Skin epidermis (tissue), 12 donors: Measurements from ENCODE around the gene NUDC.

Source experiments
- H3K27ac ChIP-seq, 21 experiments: fragments of 200-600 bp; sonication (generic) in 11 of 21; one replicate each; pipeline ENCODE4 v1.5.0; 2020; ENCODE audit warnings: mild to moderate bottlenecking in 3 of 21, inconsistent platforms in 2 of 21, moderate library complexity in 2 of 21
- H3K4me3 ChIP-seq, 7 experiments: fragments of 200-600 bp; sonication (generic) in 2 of 7; one replicate each; pipeline ENCODE4 v1.5.0; 2020; ENCODE audit warnings: inconsistent platforms in 2 of 7, mild to moderate bottlenecking in 2 of 7, moderate library complexity in 1 of 7

Gene NUDC

GRCh38 chr1:26949266-26949925 is 27.9 kb downstream of the NUDC start:
- H3K27ac ChIP-seq, result no peak overlapping the region

GRCh38 chr1:26949926-26950319 is 28.4 kb downstream of the NUDC start:
- Histone ChIP-seq H3K27ac (no peak overlapping the region), H3K4me3 (no peak overlapping the region)

More at GRCh38 chr1:26949266-26949925, 27.9 kb downstream of the NUDC start:
- no peak overlapping the region for H3K4me3 ChIP-seq

- H3K4me3 ChIP-seq, result no peak overlapping the region
- H3K27ac ChIP-seq, result no peak overlapping the region
Observed at GRCh38 chr1:26950602-26951001, 29.1 kb downstream of the NUDC start.

- H3K4me3 ChIP-seq, result no peak overlapping the region
- no peak overlapping the region for H3K27ac ChIP-seq
Observed at GRCh38 chr1:26951216-26951615, 29.7 kb downstream of the NUDC start.

- no peak overlapping the region for H3K27ac ChIP-seq
- no peak overlapping the region for H3K4me3 ChIP-seq
Observed at GRCh38 chr1:26951821-26952497, 30.4 kb downstream of the NUDC start.

- Histone ChIP-seq H3K4me3 (no peak overlapping the region), H3K27ac (no peak overlapping the region)
Observed at GRCh38 chr1:26953374-26953773, 31.8 kb downstream of the NUDC start.

- no peak overlapping the region for H3K4me3 ChIP-seq
- H3K27ac ChIP-seq, result no peak overlapping the region
Observed at GRCh38 chr1:26956321-26956720, 34.8 kb downstream of the NUDC start.

- no peak overlapping the region for H3K27ac ChIP-seq
Observed at GRCh38 chr1:26957306-26957705, 35.8 kb downstream of the NUDC start.

GRCh38 chr1:26959270-26959669 is 37.7 kb downstream of the NUDC start:
- H3K4me3 ChIP-seq, result peak overlapping the region; percentile 44 to 91 (median 76)
- peak overlapping the region in 14 of 21 experiments; percentile 70 to 95 (median 90) for H3K27ac ChIP-seq

More at GRCh38 chr1:26957306-26957705, 35.8 kb downstream of the NUDC start:
- H3K4me3 ChIP-seq, result no peak overlapping the region

- peak within 1 kb of the TSS; percentile 23 to 95 (median 83) for H3K27ac ChIP-seq
- H3K4me3 ChIP-seq, result peak within 1 kb of the TSS; percentile 44 to 91 (median 76)
Observed at GRCh38 chr1:26959722-26960624, 38.4 kb downstream of the NUDC start, which contains the start of gene KDF1. KDF1 (minus strand) TSS chr1:26960468; CDS start chr1:26952380, 8,088 bp downstream.

GRCh38 chr1:26960625-26960966 is 39.1 kb downstream of the NUDC start:
- H3K27ac ChIP-seq, result peak overlapping the region in 17 of 21 experiments; percentile 59 to 95 (median 83)
- peak overlapping the region; percentile 44 to 91 (median 76) for H3K4me3 ChIP-seq

- Histone ChIP-seq H3K4me3 (no peak overlapping the region), H3K27ac (no peak overlapping the region)
Observed at GRCh38 chr1:26961826-26962225, 40.3 kb downstream of the NUDC start.

GRCh38 chr1:26965213-26965612 is 43.7 kb downstream of the NUDC start:
- no peak overlapping the region for H3K4me3 ChIP-seq
- H3K27ac ChIP-seq, result no peak overlapping the region

- Histone ChIP-seq H3K27ac (no peak overlapping the region), H3K4me3 (no peak overlapping the region)
Observed at GRCh38 chr1:26965628-26966027, 44.1 kb downstream of the NUDC start.

GRCh38 chr1:26970810-26971209 is 49.3 kb downstream of the NUDC start:
- no peak overlapping the region for H3K27ac ChIP-seq
- no peak overlapping the region for H3K4me3 ChIP-seq

GRCh38 chr1:26971590-26971989 is 50.0 kb downstream of the NUDC start:
- Histone ChIP-seq H3K27ac (no peak overlapping the region), H3K4me3 (no peak overlapping the region)

- H3K27ac ChIP-seq, result no peak overlapping the region
- no peak overlapping the region for H3K4me3 ChIP-seq
Observed at GRCh38 chr1:26972390-26972789, 50.8 kb downstream of the NUDC start.

- no peak overlapping the region for H3K4me3 ChIP-seq
- H3K27ac ChIP-seq, result no peak overlapping the region
Observed at GRCh38 chr1:26972821-26973220, 51.3 kb downstream of the NUDC start.

GRCh38 chr1:26976621-26977510 is 55.3 kb downstream of the NUDC start:
- Histone ChIP-seq H3K4me3 (no peak overlapping the region), H3K27ac (no peak overlapping the region)
